Measurements from ENCODE around the gene IL5.

DNA sequence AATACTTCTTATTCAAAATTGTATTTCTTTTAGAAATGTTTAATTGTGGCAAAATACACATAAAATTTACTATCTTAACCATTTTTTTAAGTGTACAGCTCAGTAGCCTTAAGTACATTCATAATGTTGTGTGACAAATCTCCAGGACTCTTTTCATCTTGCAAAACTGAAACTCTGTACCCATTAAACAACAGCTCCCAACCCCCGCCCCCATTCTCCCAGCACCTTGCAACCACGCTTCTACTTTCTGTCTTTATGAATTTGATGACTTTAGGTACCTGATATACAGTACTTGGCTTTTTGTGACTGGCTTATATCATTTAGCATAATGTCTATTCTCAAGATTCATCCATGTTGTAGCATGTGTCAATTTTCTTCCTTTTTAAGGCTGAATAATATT, 2.8 kb upstream of the IL5 start:
- TF ChIP-seq, protein P1, sequence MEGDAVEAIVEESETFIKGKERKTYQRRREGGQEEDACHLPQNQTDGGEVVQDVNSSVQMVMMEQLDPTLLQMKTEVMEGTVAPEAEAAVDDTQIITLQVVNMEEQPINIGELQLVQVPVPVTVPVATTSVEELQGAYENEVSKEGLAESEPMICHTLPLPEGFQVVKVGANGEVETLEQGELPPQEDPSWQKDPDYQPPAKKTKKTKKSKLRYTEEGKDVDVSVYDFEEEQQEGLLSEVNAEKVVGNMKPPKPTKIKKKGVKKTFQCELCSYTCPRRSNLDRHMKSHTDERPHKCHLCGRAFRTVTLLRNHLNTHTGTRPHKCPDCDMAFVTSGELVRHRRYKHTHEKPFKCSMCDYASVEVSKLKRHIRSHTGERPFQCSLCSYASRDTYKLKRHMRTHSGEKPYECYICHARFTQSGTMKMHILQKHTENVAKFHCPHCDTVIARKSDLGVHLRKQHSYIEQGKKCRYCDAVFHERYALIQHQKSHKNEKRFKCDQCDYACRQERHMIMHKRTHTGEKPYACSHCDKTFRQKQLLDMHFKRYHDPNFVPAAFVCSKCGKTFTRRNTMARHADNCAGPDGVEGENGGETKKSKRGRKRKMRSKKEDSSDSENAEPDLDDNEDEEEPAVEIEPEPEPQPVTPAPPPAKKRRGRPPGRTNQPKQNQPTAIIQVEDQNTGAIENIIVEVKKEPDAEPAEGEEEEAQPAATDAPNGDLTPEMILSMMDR (optimal IDR thresholded peaks at IDR 0.05 in 1 of 3, IDR thresholded peaks at IDR 0.05 in 1 of 3, conservative IDR thresholded peaks at IDR 0.05 in 1 of 3; ENCODE audit: extremely low read depth in 1 of 3, insufficient read depth in 2 of 3, low read length in 3 of 3) = no peak
- no peak for TF ChIP-seq EZH2 (IDR thresholded peaks at IDR 0.05; ENCODE audit: low read length)
